Measurements from ENCODE around the gene ANO9. TPM values are rescaled to one million over a fixed set of nuclear protein-coding genes. Genes with fewer than 3 reads are reported as not detected.

ANO9 gene
- total RNA-seq, 1 donor from 2014 or later, result 1.3 TPM

DNA sequence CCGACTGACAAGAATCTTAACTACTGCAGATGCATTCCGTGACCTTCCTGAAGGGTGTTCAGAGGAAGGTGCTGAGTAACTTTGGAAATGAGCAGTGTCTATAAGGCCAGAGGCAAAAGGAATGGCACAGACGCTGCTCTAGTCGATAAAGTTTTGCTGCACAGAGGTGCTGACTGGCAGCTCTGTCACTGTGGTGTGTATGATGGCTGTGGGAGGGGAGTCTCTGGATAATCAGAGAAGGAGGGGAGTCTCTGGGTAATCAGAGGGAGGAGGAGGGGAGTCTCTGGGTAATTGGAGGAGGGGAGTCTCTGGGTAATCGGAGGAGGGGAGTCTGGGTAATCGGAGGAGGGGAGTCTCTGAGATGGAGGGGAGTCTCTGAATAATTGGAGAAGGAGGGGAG lies 26.7 kb upstream of the ANO9 start:
- Histone ChIP-seq H3K36me3 (no peaks in the 10 kb centered on the region), H3K27me3 (no peaks in the 10 kb centered on the region), H3K79me2 (ENCODE audit: low read depth) (peaks cover 3% of the 10 kb centered on the region), H4K20me1 (ENCODE audit: low read depth) (peaks cover 2% of the 10 kb centered on the region), H2AFZ (replicated peaks) (no peak overlapping the region), H3K9me3 (ENCODE audit: low read depth) (no peaks in the 10 kb centered on the region), H3K27ac (no peak overlapping the region), H3K9ac (peak overlapping the region; percentile 42), H3K4me2 (no peak overlapping the region), H3K4me1 (no peaks in the 10 kb centered on the region), H3K4me3 (no peak overlapping the region), H3F3A (ENCODE audit: low read depth) (peaks cover 6% of the 10 kb centered on the region)
- Mint-ChIP-seq H3K27me3 (ENCODE audit: insufficient read depth, low read depth) (no peaks in the 10 kb centered on the region), H3K4me1 (peaks cover 19% of the 10 kb centered on the region), H3K36me3 (peaks cover 10% of the 10 kb centered on the region), H3K4me3 (no peak overlapping the region), H3K27ac (peak overlapping the region; percentile 92), H3K9me3 (no peaks in the 10 kb centered on the region)
- no peak for TF ChIP-seq EZH2 (IDR thresholded peaks at IDR 0.05)
- no peak for TF ChIP-seq CTCF (IDR thresholded peaks at IDR 0.05)
- DNase-seq (ENCODE audit: low spot score), result no peak

DNA sequence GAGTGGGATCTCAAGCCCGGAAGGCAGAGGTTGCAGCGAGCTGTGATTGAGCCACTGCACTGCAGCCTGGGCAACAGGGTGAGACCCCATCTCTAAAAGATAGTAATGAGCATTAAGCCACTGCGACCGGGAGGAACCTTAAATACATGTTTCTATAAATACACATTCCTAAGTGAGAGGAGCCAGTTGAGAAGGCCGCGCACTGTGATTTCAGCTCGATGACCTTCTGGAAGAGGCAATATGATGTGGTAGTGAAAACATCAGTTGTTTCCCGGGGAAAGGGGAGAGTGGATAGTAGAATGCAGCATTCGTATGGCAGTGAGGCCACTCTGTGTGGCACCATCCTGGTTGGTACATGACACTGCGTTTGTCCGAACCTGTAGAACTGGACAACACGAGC lies 26.2 kb upstream of the ANO9 start:
- Histone ChIP-seq H3K79me2 (ENCODE audit: low read depth) (peaks cover 3% of the 10 kb centered on the region), H3K27me3 (no peaks in the 10 kb centered on the region), H3K9me3 (ENCODE audit: low read depth) (no peaks in the 10 kb centered on the region), H3F3A (ENCODE audit: low read depth) (peaks cover 6% of the 10 kb centered on the region), H3K9ac (peak overlapping the region; percentile 42), H2AFZ (replicated peaks) (no peak overlapping the region), H3K4me2 (no peak overlapping the region), H3K36me3 (no peaks in the 10 kb centered on the region), H4K20me1 (ENCODE audit: low read depth) (peaks cover 2% of the 10 kb centered on the region), H3K4me3 (no peak overlapping the region), H3K4me1 (no peaks in the 10 kb centered on the region), H3K27ac (no peak overlapping the region)
- TF ChIP-seq EZH2phosphoT487 (IDR thresholded peaks at IDR 0.05) (no peak), CTCF (IDR thresholded peaks at IDR 0.05) (no peak), EZH2 (IDR thresholded peaks at IDR 0.05) (no peak)
- no peak for DNase-seq (ENCODE audit: low spot score)
- Mint-ChIP-seq H3K27me3 (ENCODE audit: insufficient read depth, low read depth) (no peaks in the 10 kb centered on the region), H3K9me3 (no peaks in the 10 kb centered on the region), H3K27ac (peak overlapping the region; percentile 92), H3K36me3 (peaks cover 10% of the 10 kb centered on the region), H3K4me3 (no peak overlapping the region), H3K4me1 (peaks cover 17% of the 10 kb centered on the region)

- no peak overlapping the region for H3K4me3 ChIP-seq
- no peak overlapping the region for H3K27ac ChIP-seq
- no peak for DNase-seq (ENCODE audit: low spot score)
- peaks cover 6% of the 10 kb centered on the region for H3F3A ChIP-seq (ENCODE audit: low read depth)
- no peaks in the 10 kb centered on the region for H3K27me3 ChIP-seq
- H3K79me2 ChIP-seq (ENCODE audit: low read depth), result peaks cover 3% of the 10 kb centered on the region
- no peak overlapping the region for H3K9ac ChIP-seq
- H3K36me3 ChIP-seq, result no peaks in the 10 kb centered on the region
- Mint-ChIP-seq H3K4me3 (no peak overlapping the region), H3K27me3 (ENCODE audit: insufficient read depth, low read depth) (no peaks in the 10 kb centered on the region), H3K9me3 (no peaks in the 10 kb centered on the region), H3K4me1 (peaks cover 17% of the 10 kb centered on the region), H3K27ac (no peak overlapping the region), H3K36me3 (peaks cover 10% of the 10 kb centered on the region)
- no peaks in the 10 kb centered on the region for H3K9me3 ChIP-seq (ENCODE audit: low read depth)
- no peak overlapping the region for H2AFZ ChIP-seq (replicated peaks)
- no peak overlapping the region for H3K4me2 ChIP-seq
- no peaks in the 10 kb centered on the region for H4K20me1 ChIP-seq (ENCODE audit: low read depth)
- H3K4me1 ChIP-seq, result no peaks in the 10 kb centered on the region
- no peak for TF ChIP-seq CTCF (IDR thresholded peaks at IDR 0.05)
- TF ChIP-seq EZH2phosphoT487 (IDR thresholded peaks at IDR 0.05), result no peak
- TF ChIP-seq EZH2 (IDR thresholded peaks at IDR 0.05), result no peak
Measured at GRCh38 chr11:465896-466530, 24.2 kb upstream of the ANO9 start.
